Parathyroid adenoma (tissue), 2 donors: ENCODE results near the gene RASA3.
A peak's percentile ranks its signal among the peaks of the same experiment; 100 is the strongest.
"Not testable (repeated sequence)": the region's sequence is repeated elsewhere in the genome, so short reads cannot be mapped to it uniquely, and the experiment has no call there.

Experiments used
- H2AFZ ChIP-seq: fragments of 300-600 bp; sonication (generic); one replicate; pipeline ENCODE4 v1.7.0; 2017; ENCODE audit warnings: antibody characterized with exemption, mild to moderate bottlenecking
- H3K27ac ChIP-seq: fragments of 300-600 bp; sonication (generic); one replicate; pipeline ENCODE4 v1.7.0; 2017
- H3K27me3 ChIP-seq: fragments of 300-600 bp; sonication (generic); one replicate; pipeline ENCODE4 v1.7.0; 2017; ENCODE audit warnings: low read length; ENCODE audit not compliant: control insufficient read depth, insufficient read depth
- H3K36me3 ChIP-seq: fragments of 300-600 bp; sonication (generic); one replicate; pipeline ENCODE4 v1.7.0; 2017; ENCODE audit warnings: low read length; ENCODE audit not compliant: control insufficient read depth, insufficient read depth
- H3K4me1 ChIP-seq: fragments of 300-600 bp; sonication (generic); one replicate; pipeline ENCODE4 v1.7.0; 2017; ENCODE audit warnings: control low read depth
- H3K4me2 ChIP-seq: fragments of 300-600 bp; sonication (generic); one replicate; pipeline ENCODE4 v1.7.0; 2017; ENCODE audit warnings: low read length
- H3K4me3 ChIP-seq: fragments of 300-600 bp; sonication (generic); one replicate; pipeline ENCODE4 v1.7.0; 2017; ENCODE audit warnings: low read depth, low read length
- H3K79me2 ChIP-seq: fragments of 300-600 bp; sonication (generic); one replicate; pipeline ENCODE4 v1.7.0; 2017; ENCODE audit warnings: control low read depth
- H3K9ac ChIP-seq: fragments of 300-600 bp; sonication (generic); one replicate; pipeline ENCODE4 v1.7.0; 2017; ENCODE audit warnings: mild to moderate bottlenecking
- H3K9me3 ChIP-seq: fragments of 300-600 bp; sonication (generic); one replicate; pipeline ENCODE4 v1.7.0; 2017; ENCODE audit warnings: low read length; ENCODE audit not compliant: control insufficient read depth
- CTCF ChIP-seq: fragments of 300-600 bp; sonication (generic); IDR thresholded peaks from one replicate; pipeline ENCODE4 v1.7.0; 2017; ENCODE audit warnings: antibody characterized with exemption, mild to moderate bottlenecking
- donor health status: primary hyperparathyroidism.

The RASA3 gene

GRCh38 chr13:114132419-114133121 lies at the start of gene RASA3:
Gene RASA3, minus strand, starts transcription at chr13:114132623. Its CDS starts 134 bp downstream, at chr13:114132489.
- Histone ChIP-seq H3K79me2 (peaks cover 2% of the 10 kb centered on the region), H3K9me3 (no peaks in the 10 kb centered on the region), H3K27me3 (no peaks in the 10 kb centered on the region), H3K27ac (peak within 1 kb of the TSS; percentile 66), H3K4me2 (peak within 1 kb of the TSS; percentile 80), H3K36me3 (no peaks in the 10 kb centered on the region), H3K9ac (no peak within 1 kb of the TSS), H3K4me3 (peak within 1 kb of the TSS; percentile 44), H3K4me1 (no peaks in the 10 kb centered on the region), H2AFZ (peak within 1 kb of the TSS; percentile 63)
- TF ChIP-seq CTCF = no peak

- Histone ChIP-seq H3K27me3 (no peaks in the 10 kb centered on the region), H3K4me3 (no peak within 1 kb of the TSS), H3K9me3 (no peaks in the 10 kb centered on the region), H3K79me2 (no peaks in the 10 kb centered on the region), H3K4me1 (no peaks in the 10 kb centered on the region), H3K36me3 (no peaks in the 10 kb centered on the region), H3K4me2 (no peak within 1 kb of the TSS), H2AFZ (no peak within 1 kb of the TSS), H3K27ac (no peak within 1 kb of the TSS), H3K9ac (no peak within 1 kb of the TSS)
- no peak for TF ChIP-seq CTCF
These were observed 46.8 kb upstream of the RASA3 start, which contains the start of gene CFAP97D2 for GRCh38 chr13:114179087-114179658. Gene CFAP97D2, plus strand, starts transcription at chr13:114179257. Its CDS starts 74 bp downstream, at chr13:114179331.

GRCh38 chr13:114177245-114178010 lies 45.0 kb upstream of the RASA3 start:
- H3K27ac ChIP-seq = no peak overlapping the region
- H3K9me3 ChIP-seq = no peaks in the 10 kb centered on the region
- no peak overlapping the region for H2AFZ ChIP-seq
- no peak for TF ChIP-seq CTCF
- no peaks in the 10 kb centered on the region for H3K27me3 ChIP-seq
- no peaks in the 10 kb centered on the region for H3K4me1 ChIP-seq
- H3K4me3 ChIP-seq = no peak overlapping the region
- no peaks in the 10 kb centered on the region for H3K36me3 ChIP-seq
- no peak overlapping the region for H3K4me2 ChIP-seq
- H3K79me2 ChIP-seq = no peaks in the 10 kb centered on the region
- H3K9ac ChIP-seq = no peak overlapping the region

- not testable (repeated sequence) for H3K9ac ChIP-seq, H3K27ac ChIP-seq, H3K9me3 ChIP-seq, H3K4me2 ChIP-seq, H3K79me2 ChIP-seq, H3K36me3 ChIP-seq, H3K4me1 ChIP-seq, H3K27me3 ChIP-seq, H2AFZ ChIP-seq, H3K4me3 ChIP-seq
These were observed 44.0 kb upstream of the RASA3 start for GRCh38 chr13:114176359-114176902.

GRCh38 chr13:114174529-114174961 lies 42.1 kb upstream of the RASA3 start:
- Histone ChIP-seq H3K27ac (no peak overlapping the region), H3K79me2 (no peaks in the 10 kb centered on the region), H3K9me3 (no peaks in the 10 kb centered on the region), H2AFZ (no peak overlapping the region), H3K4me2 (no peak overlapping the region), H3K9ac (no peak overlapping the region), H3K36me3 (no peaks in the 10 kb centered on the region), H3K4me1 (no peaks in the 10 kb centered on the region), H3K4me3 (no peak overlapping the region), H3K27me3 (no peaks in the 10 kb centered on the region)
- TF ChIP-seq CTCF = no peak
